GM06990 (cell line): ENCODE data around the gene DDX52.

ENCODE experiments used
- DNase-seq: peaks from one replicate; pipeline ENCODE4 v3.0.0-alpha.2; 2011; ENCODE audit not compliant: insufficient read length; ENCODE audit errors: extremely low read depth
- H3K27me3 ChIP-seq: replicated peaks from 2 replicates; pipeline ENCODE4 v1.6.0; 2011; ENCODE audit warnings: low read length; ENCODE audit not compliant: control insufficient read depth, insufficient read depth
- H3K36me3 ChIP-seq: 2 replicates; pipeline ENCODE4 v1.5.1; 2011; ENCODE audit warnings: low read length; ENCODE audit not compliant: control insufficient read depth, insufficient read depth
- H3K4me3 ChIP-seq: replicated peaks from 2 replicates; pipeline ENCODE4 v1.5.1; 2011; ENCODE audit warnings: low read depth, mild to moderate bottlenecking, control low read depth, low read length
- TF ChIP-seq, protein P1 (sequence below): IDR thresholded peaks from 2 replicates; pipeline ENCODE4 v1.5.1; 2011; ENCODE audit warnings: low read length, control low read depth, mild to moderate bottlenecking, inconsistent platforms; ENCODE audit not compliant: insufficient read depth, poor library complexity, severe bottlenecking

Gene DDX52

DNA sequence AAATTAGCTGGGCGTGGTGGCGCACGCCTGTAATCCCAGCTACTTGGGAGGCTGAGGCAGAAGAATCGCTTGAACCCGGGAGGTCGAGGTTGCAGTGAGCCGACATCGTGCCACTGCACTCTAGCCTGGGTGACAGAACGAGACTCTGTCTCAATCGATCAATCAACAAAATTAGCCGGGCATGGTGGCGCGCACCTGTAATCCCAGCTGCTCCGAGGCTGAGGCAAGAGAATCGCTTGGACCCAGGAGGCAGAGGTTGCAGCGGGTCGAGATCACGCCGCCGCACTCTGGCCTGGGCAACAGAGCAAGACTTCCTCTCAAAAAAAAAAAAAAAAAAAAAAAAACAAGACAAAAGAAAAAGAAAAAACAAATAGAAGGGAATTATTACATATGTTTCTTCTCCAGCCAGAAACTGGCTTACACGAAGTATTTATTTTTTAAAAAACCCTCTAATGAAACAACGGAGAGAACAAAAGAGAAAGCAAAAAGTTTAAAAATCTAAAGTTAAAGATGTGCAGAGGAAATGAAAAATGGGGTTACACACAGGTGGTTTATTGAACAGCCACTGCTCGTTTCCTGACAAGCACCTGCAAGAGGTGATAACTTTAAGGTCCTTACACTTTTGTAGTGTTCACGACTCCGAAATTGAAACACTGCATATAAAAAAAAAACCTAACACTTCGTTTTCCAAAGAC, 35.5 kb downstream of the DDX52 start:
- TF ChIP-seq, protein P1, sequence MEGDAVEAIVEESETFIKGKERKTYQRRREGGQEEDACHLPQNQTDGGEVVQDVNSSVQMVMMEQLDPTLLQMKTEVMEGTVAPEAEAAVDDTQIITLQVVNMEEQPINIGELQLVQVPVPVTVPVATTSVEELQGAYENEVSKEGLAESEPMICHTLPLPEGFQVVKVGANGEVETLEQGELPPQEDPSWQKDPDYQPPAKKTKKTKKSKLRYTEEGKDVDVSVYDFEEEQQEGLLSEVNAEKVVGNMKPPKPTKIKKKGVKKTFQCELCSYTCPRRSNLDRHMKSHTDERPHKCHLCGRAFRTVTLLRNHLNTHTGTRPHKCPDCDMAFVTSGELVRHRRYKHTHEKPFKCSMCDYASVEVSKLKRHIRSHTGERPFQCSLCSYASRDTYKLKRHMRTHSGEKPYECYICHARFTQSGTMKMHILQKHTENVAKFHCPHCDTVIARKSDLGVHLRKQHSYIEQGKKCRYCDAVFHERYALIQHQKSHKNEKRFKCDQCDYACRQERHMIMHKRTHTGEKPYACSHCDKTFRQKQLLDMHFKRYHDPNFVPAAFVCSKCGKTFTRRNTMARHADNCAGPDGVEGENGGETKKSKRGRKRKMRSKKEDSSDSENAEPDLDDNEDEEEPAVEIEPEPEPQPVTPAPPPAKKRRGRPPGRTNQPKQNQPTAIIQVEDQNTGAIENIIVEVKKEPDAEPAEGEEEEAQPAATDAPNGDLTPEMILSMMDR, result no peak
- Histone ChIP-seq H3K27me3 (no peaks in the 10 kb centered on the region), H3K4me3 (peak overlapping the region; percentile 87), H3K36me3 (peaks cover 5% of the 10 kb centered on the region)
- peak; percentile 54 for DNase-seq

DNA sequence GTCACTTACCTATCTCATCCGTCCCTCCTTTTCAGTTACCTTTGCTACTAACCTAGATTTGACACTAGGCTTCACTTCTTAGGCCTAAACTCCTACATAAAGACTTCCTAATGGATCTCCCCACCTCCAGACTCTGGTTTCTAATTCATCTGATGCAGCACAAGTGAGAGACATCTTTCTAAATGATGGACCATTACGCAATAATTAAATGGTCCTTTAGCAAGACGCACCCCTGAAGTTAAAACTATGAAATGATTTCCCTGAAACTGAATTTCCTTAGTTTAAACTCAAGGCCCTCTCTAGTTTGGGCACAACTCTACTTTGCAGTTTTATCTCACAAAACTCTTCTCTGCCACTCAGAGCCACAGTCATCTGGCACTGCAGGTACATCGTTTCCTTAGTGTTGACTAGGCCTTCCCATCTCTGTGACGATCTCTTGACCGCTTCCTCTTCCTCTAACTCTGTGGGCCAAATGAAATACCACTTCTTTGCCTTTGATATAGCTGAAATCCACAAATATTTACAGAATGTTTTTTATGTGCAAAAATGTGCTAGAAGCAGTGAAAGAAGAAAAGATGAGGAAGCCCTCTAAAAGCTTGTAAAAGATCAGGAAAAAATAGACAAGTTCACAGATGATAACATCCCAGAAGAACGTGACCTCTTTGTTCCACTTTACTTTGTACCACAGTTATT, 37.3 kb downstream of the DDX52 start:
- no peak overlapping the region; the same call in 1 of the 2 replicates for H3K4me3 ChIP-seq
- H3K36me3 ChIP-seq, result peaks cover 3% of the 10 kb centered on the region
- H3K27me3 ChIP-seq, result no peaks in the 10 kb centered on the region
- no peak for DNase-seq
- TF ChIP-seq, protein P1, result no peak

GRCh38 chr17:37605081-37605480, 38.2 kb downstream of the DDX52 start:
- H3K36me3 ChIP-seq, result peaks cover 3% of the 10 kb centered on the region
- TF ChIP-seq, protein P1, result no peak
- no peaks in the 10 kb centered on the region for H3K27me3 ChIP-seq
- DNase-seq, result no peak
- no peak overlapping the region for H3K4me3 ChIP-seq

GRCh38 chr17:37604556-37604955, 38.7 kb downstream of the DDX52 start:
- no peak overlapping the region for H3K4me3 ChIP-seq
- DNase-seq, result no peak
- peaks cover 3% of the 10 kb centered on the region for H3K36me3 ChIP-seq
- TF ChIP-seq, protein P1, result no peak
- no peaks in the 10 kb centered on the region for H3K27me3 ChIP-seq

GRCh38 chr17:37598145-37598544, 45.1 kb downstream of the DDX52 start:
- H3K27me3 ChIP-seq, result no peaks in the 10 kb centered on the region
- no peak for DNase-seq
- H3K4me3 ChIP-seq, result no peak overlapping the region
- TF ChIP-seq, protein P1, result no peak
- H3K36me3 ChIP-seq, result peaks cover 8% of the 10 kb centered on the region
